ENCODE measurements around the gene ZBTB48. TPM values are rescaled to one million over a fixed set of nuclear protein-coding genes. Genes with fewer than 3 reads are reported as not detected.

ZBTB48 gene
- total and polyA plus RNA-seq, 2 donors from 2014 or later: 27.1 to 45.5 TPM

DNA sequence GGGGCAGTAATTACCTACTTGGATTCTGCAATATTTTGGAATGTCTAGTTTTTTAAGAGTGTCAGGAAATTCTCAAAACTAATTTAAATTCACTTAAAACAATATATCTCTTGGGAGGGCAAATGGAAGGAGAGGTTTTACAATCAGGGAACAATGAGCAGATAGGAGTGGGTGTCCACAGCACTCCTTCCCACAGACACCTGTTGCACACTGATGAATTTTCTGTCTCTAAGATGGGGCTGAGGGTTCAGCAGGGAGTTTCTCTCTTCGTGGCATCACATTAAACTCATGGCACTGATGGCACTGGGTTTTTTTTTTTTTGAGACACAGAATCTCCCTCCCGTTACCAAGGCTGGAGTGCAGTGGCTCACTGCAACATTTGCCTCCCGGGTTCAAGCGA is 39.3 kb downstream of the ZBTB48 start:
- H3K9ac ChIP-seq (ENCODE audit: low read length in 3 of 3): no peak overlapping the region
- H3K27me3 ChIP-seq (ENCODE audit: control insufficient read depth, insufficient read depth, low read length): no peaks in the 10 kb centered on the region
- intact Hi-C loops (cut with DNase I): no loop called here
- FAIRE-seq (no peak), DNase-seq (no peak)
- H3K36me3 ChIP-seq (ENCODE audit: control insufficient read depth in 2 of 3, insufficient read depth in 3 of 3, low read length in 3 of 3): peaks cover 4 to 31% (median 9%) of the 10 kb centered on the region in 3 donors
- H3K4me1 ChIP-seq (ENCODE audit: control insufficient read depth in 2 of 3, insufficient read depth in 2 of 3, low read depth in 1 of 3, low read length in 3 of 3): peaks cover 0 to 11% (median 0%) of the 10 kb centered on the region in 3 donors
- no peaks in the 10 kb centered on the region for H3K9me3 ChIP-seq (ENCODE audit: control insufficient read depth in 2 of 3, insufficient read depth in 1 of 3, low read length in 3 of 3)
- H3K27ac ChIP-seq (ENCODE audit: low read depth in 2 of 2, low read length in 2 of 2): no peak overlapping the region
- no peak overlapping the region for H3K4me3 ChIP-seq (ENCODE audit: low read length in 3 of 3)
- no peak for TF ChIP-seq CTCF (IDR thresholded peaks at IDR 0.05; ENCODE audit: borderline replicate concordance, extremely low read depth, insufficient read depth)

DNA sequence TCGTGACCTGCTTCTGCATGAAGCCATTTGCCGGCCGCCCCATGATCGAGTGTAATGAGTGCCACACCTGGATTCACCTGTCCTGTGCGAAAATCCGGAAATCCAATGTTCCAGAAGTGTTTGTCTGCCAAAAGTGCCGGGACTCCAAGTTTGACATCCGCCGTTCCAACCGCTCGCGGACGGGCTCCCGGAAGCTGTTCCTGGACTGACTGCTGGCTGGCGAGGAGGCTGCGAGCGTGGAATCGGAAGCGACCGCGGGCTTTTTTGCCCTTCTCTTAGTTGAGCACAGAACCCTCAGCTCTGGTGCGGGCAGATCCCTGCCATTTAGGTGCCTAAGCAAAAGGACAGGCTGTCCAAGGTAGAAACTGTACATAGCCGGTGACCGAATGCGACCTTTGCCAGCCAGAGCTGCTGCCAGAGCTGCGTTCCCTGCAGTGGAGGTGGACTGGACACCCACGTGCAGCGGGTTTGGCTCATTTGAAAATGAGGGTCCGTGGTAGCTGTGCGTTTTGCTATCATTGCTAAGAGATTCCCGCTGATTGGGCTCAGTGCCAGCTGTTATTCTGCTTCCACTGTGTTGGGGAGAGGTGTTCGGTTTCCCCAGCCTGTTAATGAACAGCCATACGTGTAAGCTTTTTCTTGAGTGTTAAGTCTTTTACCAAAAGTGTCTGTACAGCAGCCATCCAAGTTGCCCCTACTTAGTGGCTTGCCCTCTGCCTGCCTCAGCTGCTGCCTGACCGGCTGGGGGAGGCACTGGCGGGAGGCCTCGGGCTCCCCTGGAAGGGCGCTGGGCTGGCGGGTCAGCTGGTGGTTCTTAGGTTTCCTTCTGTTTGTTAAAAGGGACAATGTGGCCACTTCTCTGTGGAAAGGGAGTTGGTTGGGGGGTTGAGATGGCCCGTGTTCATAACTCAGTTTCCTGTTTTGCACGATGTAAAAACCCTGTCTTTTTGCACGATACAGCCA is 41.9 kb downstream of the ZBTB48 start:
- no peak for TF ChIP-seq CTCF (IDR thresholded peaks at IDR 0.05; ENCODE audit: borderline replicate concordance, extremely low read depth, insufficient read depth)
- no peak overlapping the region for H3K4me3 ChIP-seq (ENCODE audit: low read length in 3 of 3)
- H3K36me3 ChIP-seq (ENCODE audit: control insufficient read depth in 2 of 3, insufficient read depth in 3 of 3, low read length in 3 of 3): peaks cover 4 to 31% (median 9%) of the 10 kb centered on the region in 3 donors
- FAIRE-seq: no peak
- no peak for DNase-seq
- H3K27me3 ChIP-seq (ENCODE audit: control insufficient read depth, insufficient read depth, low read length): no peaks in the 10 kb centered on the region
- no peaks in the 10 kb centered on the region for H3K9me3 ChIP-seq (ENCODE audit: control insufficient read depth in 2 of 3, insufficient read depth in 1 of 3, low read length in 3 of 3)
- H3K27ac ChIP-seq (ENCODE audit: low read depth in 2 of 2, low read length in 2 of 2): peak overlapping the region in 1 of 2 donors; percentile 35
- peaks cover 0 to 21% (median 4%) of the 10 kb centered on the region in 3 donors for H3K4me1 ChIP-seq (ENCODE audit: control insufficient read depth in 2 of 3, insufficient read depth in 2 of 3, low read depth in 1 of 3, low read length in 3 of 3)
- intact Hi-C loops (cut with DNase I): no loop called here
- no peak overlapping the region for H3K9ac ChIP-seq (ENCODE audit: low read length in 3 of 3)

DNA sequence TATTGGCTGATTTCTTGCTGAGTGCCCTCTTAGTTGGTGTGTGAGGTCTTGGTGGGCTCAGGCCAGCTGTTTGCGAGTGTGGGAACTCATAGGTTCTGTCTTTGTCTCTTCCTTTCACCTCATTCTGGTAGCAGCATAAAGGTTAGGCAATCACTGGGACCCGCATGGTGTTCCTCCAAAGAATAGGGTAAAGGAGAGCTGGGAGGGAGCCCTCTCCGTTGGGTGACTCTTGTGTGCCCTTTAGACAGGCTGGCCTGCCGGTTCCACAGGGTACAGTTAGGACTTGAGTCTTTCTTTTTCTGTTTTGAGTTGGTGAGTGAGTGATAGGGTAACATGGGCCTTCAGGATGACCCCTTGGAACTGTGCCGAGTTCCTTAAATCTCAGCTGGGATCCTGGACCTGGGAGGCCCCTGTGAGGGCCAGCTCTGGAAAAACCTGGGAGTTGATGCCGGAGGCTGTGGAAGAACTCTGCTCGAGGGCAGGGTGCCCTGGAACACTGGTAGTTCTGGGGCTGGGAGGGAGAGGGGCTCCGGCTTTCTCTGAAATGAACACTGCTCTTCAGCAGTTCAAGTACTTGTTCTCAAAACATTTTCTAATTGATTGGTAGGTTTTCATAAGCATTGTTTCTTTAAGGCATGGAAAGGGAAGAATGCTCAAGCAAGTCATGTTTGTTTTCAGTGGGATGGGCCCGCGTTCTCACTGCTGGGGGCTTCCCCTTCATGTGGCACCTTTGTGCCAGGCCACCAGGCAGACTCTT is 42.8 kb downstream of the ZBTB48 start:
- Histone ChIP-seq H3K9ac (ENCODE audit: low read length in 3 of 3) (no peak overlapping the region), H3K27ac (ENCODE audit: low read depth in 2 of 2, low read length in 2 of 2) (peak overlapping the region in 1 of 2 donors; percentile 35), H3K9me3 (ENCODE audit: control insufficient read depth in 2 of 3, insufficient read depth in 1 of 3, low read length in 3 of 3) (no peaks in the 10 kb centered on the region), H3K36me3 (ENCODE audit: control insufficient read depth in 2 of 3, insufficient read depth in 3 of 3, low read length in 3 of 3) (peaks cover 4 to 29% (median 9%) of the 10 kb centered on the region in 3 donors), H3K4me3 (ENCODE audit: low read length in 3 of 3) (no peak overlapping the region), H3K4me1 (ENCODE audit: control insufficient read depth in 2 of 3, insufficient read depth in 2 of 3, low read depth in 1 of 3, low read length in 3 of 3) (peaks cover 0 to 23% (median 4%) of the 10 kb centered on the region in 3 donors), H3K27me3 (ENCODE audit: control insufficient read depth, insufficient read depth, low read length) (no peaks in the 10 kb centered on the region)
- TF ChIP-seq CTCF (IDR thresholded peaks at IDR 0.05; ENCODE audit: borderline replicate concordance, extremely low read depth, insufficient read depth): no peak
- intact Hi-C loops (cut with DNase I): no loop called here
- no peak for DNase-seq
- FAIRE-seq: no peak

Measured in kidney (tissue), 14 donors.